IgD-negative memory B cell (primary cell): ENCODE measurements around the gene CLDN15. TPM values are rescaled to one million over a fixed set of nuclear protein-coding genes. Genes with fewer than 3 reads are reported as not detected.
A peak's percentile ranks its signal among the peaks of the same experiment; 100 is the strongest.
"Not testable (repeated sequence)": the region's sequence is repeated elsewhere in the genome, so short reads cannot be mapped to it uniquely, and the experiment has no call there.

Experiments used
- H3K27ac Mint-ChIP-seq, 3 donors: one replicate each; pipeline ENCODE4 v1.8.0; 2020 to 2022; ENCODE audit warnings: mild to moderate bottlenecking in 3 of 3, mixed read lengths in 3 of 3, moderate library complexity in 1 of 3
- H3K27me3 Mint-ChIP-seq: one replicate; pipeline ENCODE4 v1.8.0; 2021; ENCODE audit warnings: mixed read lengths
- H3K36me3 Mint-ChIP-seq: one replicate; pipeline ENCODE4 v1.8.0; 2020; ENCODE audit warnings: mild to moderate bottlenecking, mixed read lengths
- H3K4me1 Mint-ChIP-seq, 3 donors: one replicate each; pipeline ENCODE4 v1.8.0; 2020 to 2022; ENCODE audit warnings: mixed read lengths in 3 of 3, mild to moderate bottlenecking in 1 of 3
- H3K4me3 Mint-ChIP-seq, 4 donors: one replicate each; pipeline ENCODE4 v1.8.0; 2020 to 2022; ENCODE audit warnings: mild to moderate bottlenecking in 4 of 4, mixed read lengths in 4 of 4, moderate library complexity in 3 of 4
- H3K9me3 Mint-ChIP-seq, 3 donors: one replicate each; pipeline ENCODE4 v1.8.0; 2020 to 2021; ENCODE audit warnings: mixed read lengths in 3 of 3, mild to moderate bottlenecking in 1 of 3
- polyA plus RNA-seq: library from polyadenylated mRNA; unstranded; fragments of 300-500 nt; fragmentation: Illumina TruSeq; gene quantifications from one replicate; pipeline ENCODE4 v1.2.3, GENCODE V29; 2021

CLDN15 gene, protein sequence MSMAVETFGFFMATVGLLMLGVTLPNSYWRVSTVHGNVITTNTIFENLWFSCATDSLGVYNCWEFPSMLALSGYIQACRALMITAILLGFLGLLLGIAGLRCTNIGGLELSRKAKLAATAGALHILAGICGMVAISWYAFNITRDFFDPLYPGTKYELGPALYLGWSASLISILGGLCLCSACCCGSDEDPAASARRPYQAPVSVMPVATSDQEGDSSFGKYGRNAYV
- 2.2 TPM for polyA plus RNA-seq

DNA sequence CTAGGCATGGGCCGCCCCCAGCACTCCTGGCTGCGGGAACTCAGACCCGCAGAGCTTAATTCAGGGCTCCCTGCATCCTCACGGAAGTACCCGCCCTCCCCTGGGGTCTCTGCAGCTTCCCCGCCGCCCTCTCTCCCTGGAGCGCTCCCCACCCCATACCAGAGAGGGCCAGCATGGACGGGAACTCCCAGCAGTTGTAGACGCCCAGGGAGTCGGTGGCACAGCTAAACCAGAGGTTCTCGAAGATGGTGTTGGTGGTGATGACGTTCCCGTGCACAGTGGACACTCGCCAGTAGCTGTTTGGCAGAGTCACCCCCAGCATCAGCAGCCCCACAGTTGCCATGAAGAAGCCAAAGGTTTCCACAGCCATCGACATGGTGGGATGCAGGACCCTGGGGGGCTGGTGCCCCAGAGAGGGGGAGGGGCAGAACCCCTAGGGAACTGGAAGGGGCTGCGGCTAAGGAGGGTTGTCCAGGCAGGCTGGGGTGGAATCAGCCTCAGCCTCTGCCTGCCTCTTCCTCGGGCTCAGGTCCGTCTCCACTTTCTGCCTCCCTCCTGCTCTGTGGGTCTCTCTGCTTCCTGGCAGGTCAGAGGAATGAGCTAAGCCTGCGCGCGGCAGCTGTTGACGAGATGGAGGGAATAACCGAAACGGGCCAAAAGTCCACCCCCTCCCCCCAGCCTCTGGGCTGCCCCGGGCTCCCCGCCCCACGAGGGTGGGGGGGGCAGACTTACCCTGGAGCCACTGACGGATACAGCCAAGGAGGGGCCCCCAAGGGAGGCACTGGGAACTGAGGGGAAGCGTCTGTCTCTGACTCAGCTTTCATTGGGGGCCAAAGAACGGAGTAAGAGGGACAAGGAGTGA, at the start of gene CLDN15:
Gene CLDN15 (minus strand): TSS at position 597 of the 862 bp plus-strand sequence. CDS start 221 bp downstream, at position 376.
- Mint-ChIP-seq H3K4me3 (no peak within 1 kb of the TSS), H3K27ac (peak within 1 kb of the TSS in 1 of 3 donors; percentile 53), H3K9me3 (no peaks in the 10 kb centered on the region), H3K36me3 (no peaks in the 10 kb centered on the region), H3K4me1 (peaks cover 0 to 5% (median 0%) of the 10 kb centered on the region in 3 donors), H3K27me3 (no peaks in the 10 kb centered on the region)

DNA sequence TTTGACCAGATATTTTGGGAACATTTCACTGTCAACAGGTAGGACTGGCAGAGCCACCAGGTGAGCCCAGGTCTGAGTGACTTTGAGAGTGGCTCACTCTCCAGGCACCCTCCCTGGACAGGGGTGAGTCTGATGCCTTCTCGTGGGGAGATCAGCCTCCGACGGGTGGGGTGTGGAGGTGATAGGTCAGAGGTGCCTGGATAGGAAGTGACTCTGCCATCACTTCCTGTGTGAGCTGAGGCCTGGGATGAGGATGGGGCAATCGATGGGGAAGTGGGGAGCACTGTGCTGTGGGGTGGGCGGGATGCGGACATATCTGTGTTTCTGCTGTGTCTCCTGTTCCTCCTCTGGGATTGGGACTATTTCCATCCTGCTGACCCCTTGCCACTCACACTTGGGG, 49.4 kb upstream of the CLDN15 start:
- Mint-ChIP-seq H3K27me3 (peaks cover 5% of the 10 kb centered on the region), H3K36me3 (no peaks in the 10 kb centered on the region), H3K27ac (no peak overlapping the region), H3K4me1 (peaks cover 15 to 28% (median 20%) of the 10 kb centered on the region in 3 donors), H3K9me3 (peaks cover 0 to 5% (median 0%) of the 10 kb centered on the region in 3 donors), H3K4me3 (no peak overlapping the region)

DNA sequence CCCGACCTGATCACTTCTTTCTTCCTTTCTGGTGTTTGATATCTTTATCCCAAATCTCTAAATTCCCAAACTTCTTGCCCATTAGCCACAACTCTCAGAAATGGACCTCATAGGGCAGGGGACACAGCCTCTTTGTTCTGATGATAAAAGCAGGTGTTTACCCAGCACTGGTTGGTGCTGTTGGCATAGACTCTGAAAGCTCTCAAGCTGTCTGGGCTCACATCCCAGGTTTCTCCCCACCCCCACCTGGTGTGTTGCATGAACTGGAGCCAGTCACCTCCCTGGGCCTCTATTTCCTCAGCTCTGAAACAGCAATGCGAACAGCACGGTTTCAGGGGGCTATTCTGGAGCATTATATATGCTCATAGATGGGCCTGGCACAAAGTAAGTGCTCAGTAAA, 48.3 kb upstream of the CLDN15 start:
- H3K36me3 Mint-ChIP-seq, H3K27ac Mint-ChIP-seq, H3K9me3 Mint-ChIP-seq, H3K27me3 Mint-ChIP-seq: not testable (repeated sequence)
- peaks cover 15 to 28% (median 20%) of the 10 kb centered on the region in 3 donors for H3K4me1 Mint-ChIP-seq
- H3K4me3 Mint-ChIP-seq: peak overlapping the region in 1 of 4 donors; percentile 74

DNA sequence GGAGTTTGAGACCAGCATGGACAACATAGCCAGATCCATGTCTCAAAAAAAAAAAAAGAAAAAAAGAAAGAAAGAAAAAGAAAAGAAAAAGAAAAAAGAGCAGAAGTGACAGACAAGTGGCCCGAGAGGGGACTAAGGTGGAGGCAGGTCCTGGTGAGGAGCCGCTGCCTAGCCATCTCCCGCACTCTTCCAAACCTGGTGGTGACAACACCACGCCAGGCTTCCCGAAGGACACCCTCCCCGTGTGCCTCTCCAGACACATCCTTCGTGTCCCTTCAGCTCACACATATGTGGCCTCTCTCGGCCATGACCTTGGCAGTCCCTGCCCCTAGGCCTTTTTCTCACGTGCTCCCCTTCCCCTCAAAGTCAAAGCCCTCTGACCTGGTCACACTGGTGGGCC, 47.6 kb upstream of the CLDN15 start:
- Mint-ChIP-seq H3K4me1 (peaks cover 12 to 23% (median 14%) of the 10 kb centered on the region in 3 donors), H3K4me3 (no peak overlapping the region), H3K9me3 (peaks cover 0 to 5% (median 0%) of the 10 kb centered on the region in 3 donors), H3K27me3 (peaks cover 6% of the 10 kb centered on the region), H3K36me3 (no peaks in the 10 kb centered on the region), H3K27ac (no peak overlapping the region)

GRCh38 chr7:101280912-101281311, 43.3 kb upstream of the CLDN15 start:
- not testable (repeated sequence) for H3K36me3 Mint-ChIP-seq, H3K9me3 Mint-ChIP-seq, H3K4me3 Mint-ChIP-seq, H3K4me1 Mint-ChIP-seq
- peak overlapping the region in 1 of 3 donors; percentile 27 for H3K27ac Mint-ChIP-seq
- H3K27me3 Mint-ChIP-seq: peaks cover 18% of the 10 kb centered on the region

DNA sequence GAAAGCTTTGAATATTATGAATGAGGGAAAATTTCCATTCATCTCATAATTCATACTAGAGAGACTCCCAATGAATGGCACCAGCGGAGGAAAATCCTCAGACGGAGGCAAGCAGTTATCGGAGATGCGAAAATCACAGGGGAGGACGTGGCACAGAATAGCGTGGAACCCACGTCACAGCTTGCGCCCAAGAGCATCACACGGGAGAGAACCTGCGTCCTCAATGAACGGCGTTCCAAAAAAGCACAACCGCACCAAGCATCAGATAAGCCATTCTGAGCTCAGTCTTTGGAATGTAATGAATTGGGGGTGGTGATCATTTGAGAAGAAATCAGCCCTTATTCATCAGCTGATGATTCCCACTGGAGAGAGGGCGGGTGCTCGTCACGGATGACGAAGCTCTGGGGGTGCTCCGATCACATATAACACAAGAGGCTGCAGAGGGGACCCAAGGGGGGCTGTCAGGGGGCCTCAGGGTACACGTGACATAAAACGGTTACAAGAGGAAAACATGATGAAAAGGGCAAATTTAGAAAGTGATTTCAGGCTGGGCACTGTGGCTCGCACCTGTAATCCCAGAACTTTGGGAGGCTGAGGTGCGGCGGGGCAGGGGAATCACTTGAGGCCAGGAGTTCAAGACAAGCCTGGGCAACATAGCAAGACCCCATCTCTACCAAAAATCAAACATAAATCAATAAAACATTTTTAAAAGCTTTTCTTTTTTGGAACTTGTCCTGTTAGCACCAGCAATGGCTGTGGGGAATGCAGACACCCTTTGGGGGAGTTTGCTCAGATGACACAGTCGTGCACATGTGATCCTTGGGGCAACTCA, 41.1 kb upstream of the CLDN15 start:
- Mint-ChIP-seq H3K27me3 (peaks cover 21% of the 10 kb centered on the region), H3K27ac (no peak overlapping the region), H3K4me1 (peaks cover 5 to 9% (median 8%) of the 10 kb centered on the region in 3 donors), H3K4me3 (no peak overlapping the region), H3K36me3 (no peaks in the 10 kb centered on the region), H3K9me3 (no peaks in the 10 kb centered on the region)

DNA sequence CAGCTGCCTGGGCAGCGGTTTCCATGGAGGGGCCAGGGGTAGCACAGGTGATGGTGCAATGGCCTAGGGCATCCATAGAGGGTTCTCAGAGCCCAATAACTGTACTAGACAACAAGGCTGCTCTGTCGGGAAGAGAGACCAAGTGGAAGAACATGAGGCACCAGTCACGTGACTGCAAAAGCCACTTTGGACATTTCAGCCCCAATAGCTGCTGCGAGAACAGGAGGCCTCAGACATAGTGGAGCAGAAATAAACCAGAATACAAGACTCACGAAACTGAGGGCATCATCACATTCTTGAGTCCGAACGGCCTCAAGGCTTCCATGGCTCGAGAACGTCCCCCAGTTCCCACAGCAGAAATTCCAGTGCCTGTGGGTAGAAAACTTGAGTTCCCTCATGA, 39.6 kb upstream of the CLDN15 start:
- Mint-ChIP-seq H3K4me1 (no peaks in the 10 kb centered on the region), H3K4me3 (no peak overlapping the region), H3K27me3 (peaks cover 22% of the 10 kb centered on the region), H3K27ac (no peak overlapping the region), H3K9me3 (no peaks in the 10 kb centered on the region), H3K36me3 (no peaks in the 10 kb centered on the region)

GRCh38 chr7:101273206-101273605, 35.6 kb upstream of the CLDN15 start:
- Mint-ChIP-seq H3K27ac (no peak overlapping the region), H3K4me3 (no peak overlapping the region), H3K9me3 (peaks cover 0 to 2% (median 0%) of the 10 kb centered on the region in 3 donors), H3K27me3 (peaks cover 19% of the 10 kb centered on the region), H3K36me3 (no peaks in the 10 kb centered on the region), H3K4me1 (no peaks in the 10 kb centered on the region)

DNA sequence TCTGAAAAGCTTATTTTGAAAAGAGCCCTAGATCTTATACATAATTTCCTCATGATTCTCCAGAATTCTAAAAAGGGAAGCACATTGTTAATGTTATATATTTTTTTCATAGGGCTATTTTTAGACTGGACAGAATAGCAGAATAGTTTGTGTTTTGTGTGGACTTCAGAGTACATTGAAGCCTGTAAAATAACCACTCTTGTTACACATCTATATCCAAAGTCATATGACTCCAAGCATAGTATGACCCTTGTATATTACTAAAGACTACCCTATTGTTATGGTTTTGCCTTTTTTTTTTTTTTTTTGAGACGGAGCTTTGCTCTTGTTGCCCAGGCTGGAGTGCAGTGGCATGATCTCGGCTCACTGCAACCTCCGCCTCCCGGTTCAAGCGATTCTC, 33.4 kb upstream of the CLDN15 start:
- no peak overlapping the region for H3K27ac Mint-ChIP-seq
- H3K27me3 Mint-ChIP-seq: peaks cover 8% of the 10 kb centered on the region
- no peaks in the 10 kb centered on the region for H3K4me1 Mint-ChIP-seq

GRCh38 chr7:101269664-101270063, 32.1 kb upstream of the CLDN15 start:
- Mint-ChIP-seq H3K4me3 (no peak overlapping the region), H3K4me1 (peaks cover 0 to 4% (median 0%) of the 10 kb centered on the region in 3 donors), H3K36me3 (no peaks in the 10 kb centered on the region), H3K27me3 (peaks cover 7% of the 10 kb centered on the region), H3K27ac (no peak overlapping the region), H3K9me3 (peaks cover 0 to 2% (median 0%) of the 10 kb centered on the region in 3 donors)

More for the DNA sequence above, 33.4 kb upstream of the CLDN15 start:
- H3K4me3 Mint-ChIP-seq: no peak overlapping the region
- no peaks in the 10 kb centered on the region for H3K36me3 Mint-ChIP-seq
- peaks cover 0 to 2% (median 0%) of the 10 kb centered on the region in 3 donors for H3K9me3 Mint-ChIP-seq

DNA sequence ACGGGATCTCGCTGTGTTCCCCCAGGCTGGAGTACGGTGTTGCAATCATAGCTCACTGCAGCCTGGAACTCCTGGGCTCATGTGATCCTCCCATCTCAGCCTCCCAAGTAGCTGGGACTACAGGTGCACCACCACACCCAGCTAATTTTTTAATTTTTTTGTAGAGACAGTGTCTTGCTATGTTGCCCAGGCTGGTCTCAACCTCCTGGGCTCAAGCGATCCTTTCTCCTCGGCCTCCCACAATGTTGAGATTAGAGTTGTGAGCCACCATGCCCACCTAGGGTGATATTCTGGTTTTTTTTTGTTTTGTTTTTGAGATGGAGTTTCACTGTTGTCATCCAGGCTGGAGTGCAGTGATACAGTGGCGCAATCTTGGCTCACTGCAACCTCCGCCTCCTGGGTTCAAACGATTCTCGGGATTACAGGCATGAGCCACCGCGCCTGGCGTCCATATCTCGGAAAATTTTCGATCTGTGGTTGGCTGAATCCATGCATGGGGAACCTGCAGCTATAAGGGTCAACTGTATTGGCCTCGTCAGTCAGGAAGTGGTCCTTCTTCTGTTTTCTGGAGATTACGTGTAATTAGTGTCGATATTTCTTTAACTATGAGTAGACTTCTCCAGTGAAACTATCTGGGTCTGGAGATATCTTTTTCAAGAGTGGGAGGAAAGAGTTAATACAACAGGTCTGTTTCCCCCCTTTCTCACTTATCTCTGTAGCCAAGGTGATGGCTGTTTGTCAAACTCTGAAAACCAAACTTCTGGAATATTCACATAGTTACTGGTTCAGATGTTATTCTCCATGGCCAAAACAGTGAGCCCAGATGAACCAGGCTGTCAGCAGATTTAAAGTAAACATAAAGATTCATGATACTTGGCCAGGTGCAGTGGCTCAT, 28.3 kb upstream of the CLDN15 start:
- peaks cover 8% of the 10 kb centered on the region for H3K27me3 Mint-ChIP-seq
- H3K4me1 Mint-ChIP-seq: peaks cover 0 to 6% (median 0%) of the 10 kb centered on the region in 3 donors
- no peak overlapping the region for H3K4me3 Mint-ChIP-seq
- H3K36me3 Mint-ChIP-seq: no peaks in the 10 kb centered on the region
- H3K9me3 Mint-ChIP-seq: peaks cover 0 to 2% (median 0%) of the 10 kb centered on the region in 3 donors
- peak overlapping the region in 1 of 3 donors; percentile 3 for H3K27ac Mint-ChIP-seq

GRCh38 chr7:101264102-101264706, 26.6 kb upstream of the CLDN15 start:
- H3K27ac Mint-ChIP-seq, H3K4me1 Mint-ChIP-seq, H3K27me3 Mint-ChIP-seq, H3K36me3 Mint-ChIP-seq, H3K4me3 Mint-ChIP-seq, H3K9me3 Mint-ChIP-seq: not testable (repeated sequence)

DNA sequence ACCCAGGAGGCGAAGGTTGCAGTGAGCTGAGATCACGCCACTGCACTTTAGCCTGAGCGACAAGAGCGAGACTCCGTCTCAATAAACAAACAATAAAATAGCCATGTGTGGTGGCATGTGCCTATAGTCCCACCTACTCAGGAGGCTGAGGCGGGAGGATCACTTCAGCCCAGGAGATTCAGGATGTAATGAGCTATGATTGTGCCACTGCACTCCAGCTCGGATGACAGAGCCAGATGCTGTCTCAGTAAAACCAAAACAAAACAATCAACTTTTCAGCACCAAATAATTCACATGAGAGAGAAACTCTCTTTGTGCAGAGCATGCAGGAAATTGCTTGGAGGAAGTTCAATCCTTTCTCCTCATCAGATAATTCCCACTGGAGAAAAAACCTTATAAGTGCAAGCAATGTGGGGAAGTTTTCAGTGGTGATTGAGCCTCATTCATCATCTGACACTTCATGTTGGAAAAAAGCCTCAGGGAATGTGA, 20.7 kb upstream of the CLDN15 start:
- H3K27me3 Mint-ChIP-seq: peaks cover 10% of the 10 kb centered on the region
- H3K36me3 Mint-ChIP-seq: no peaks in the 10 kb centered on the region
- H3K4me1 Mint-ChIP-seq: no peaks in the 10 kb centered on the region
- no peak overlapping the region for H3K4me3 Mint-ChIP-seq
- no peaks in the 10 kb centered on the region for H3K9me3 Mint-ChIP-seq
- no peak overlapping the region for H3K27ac Mint-ChIP-seq

- H3K9me3 Mint-ChIP-seq: no peaks in the 10 kb centered on the region
- H3K27me3 Mint-ChIP-seq: peaks cover 9% of the 10 kb centered on the region
- peaks cover 6 to 12% (median 10%) of the 10 kb centered on the region in 3 donors for H3K4me1 Mint-ChIP-seq
- H3K36me3 Mint-ChIP-seq: no peaks in the 10 kb centered on the region
- H3K4me3 Mint-ChIP-seq: no peak overlapping the region
- H3K27ac Mint-ChIP-seq: no peak overlapping the region
Measured at GRCh38 chr7:101255796-101256195, 18.2 kb upstream of the CLDN15 start.
